Activated CD8-positive, alpha-beta T cell treated with anti-CD3 and anti-CD28 coated beads for 36 hours (primary cell): Measurements from ENCODE around the gene NLE1. TPM values are rescaled to one million over a fixed set of nuclear protein-coding genes. Genes with fewer than 3 reads are reported as not detected.
"Not testable (repeated sequence)": the region's sequence is repeated elsewhere in the genome, so short reads cannot be mapped to it uniquely, and the experiment has no call there.

Experiments
- ATAC-seq: fragments of 200-7000 bp; cut with Tn5 transposase; one replicate; pipeline ENCODE4 v1.10.0; 2021; ENCODE audit warnings: mild to moderate bottlenecking, moderate library complexity
- CTCF ChIA-PET: fragments of 350-600 bp; sonication (Branson Sonifier 250); formaldehyde crosslinking; loops from one replicate; lab custom pipeline; 2021; ENCODE audit warnings: antibody characterized with exemption; lab: Charles Lee
- POLR2A ChIA-PET: fragments of 350-600 bp; sonication (Branson Sonifier 250); formaldehyde crosslinking; loops from one replicate; lab custom pipeline; 2021; ENCODE audit warnings: antibody characterized with exemption; lab: Charles Lee
- DNase-seq: peaks from one replicate; pipeline ENCODE4 v3.0.0-alpha.2; 2020
- H3K27ac Mint-ChIP-seq: one replicate; pipeline ENCODE4 v1.8.0; 2021; ENCODE audit warnings: mild to moderate bottlenecking, mixed read lengths
- H3K27me3 Mint-ChIP-seq: one replicate; pipeline ENCODE4 v1.8.0; 2021; ENCODE audit warnings: mixed read lengths
- H3K36me3 Mint-ChIP-seq: one replicate; pipeline ENCODE4 v1.8.0; 2021; ENCODE audit warnings: low read depth, mixed read lengths
- H3K4me1 Mint-ChIP-seq: one replicate; pipeline ENCODE4 v1.8.0; 2021; ENCODE audit warnings: low read depth, mixed read lengths
- H3K4me3 Mint-ChIP-seq: one replicate; pipeline ENCODE4 v1.8.0; 2021; ENCODE audit warnings: mild to moderate bottlenecking, moderate library complexity, mixed read lengths
- H3K9me3 Mint-ChIP-seq: one replicate; pipeline ENCODE4 v1.8.0; 2021; ENCODE audit warnings: mixed read lengths
- intact Hi-C: fragments of 100-400 bp; cut with micrococcal nuclease; formaldehyde crosslinking; loops from one replicate; pipeline ENCODE4 v1.10.0; 2022
- total RNA-seq, 2 experiments: library from RNA; stranded (reverse); gene quantifications; one replicate each; pipeline ENCODE4 v1.2.3, GENCODE V29; 2021
- TF ChIP-seq, protein P1 (sequence below): fragments of 200-600 bp; IDR thresholded peaks from one replicate; pipeline ENCODE4 v1.8.0; 2022; ENCODE audit warnings: antibody characterized with exemption, mild to moderate bottlenecking

NLE1 gene
- total RNA-seq, 2 experiments from 2014 or later, result 49.1 to 49.8 TPM

- peaks cover 10% of the 10 kb centered on the region for H3K4me1 Mint-ChIP-seq
- intact Hi-C loops, result no loop called here
- H3K27me3 Mint-ChIP-seq, result no peaks in the 10 kb centered on the region
- H3K4me3 Mint-ChIP-seq, result no peak overlapping the region
- DNase-seq (no peak), ATAC-seq (peak; percentile 37)
- H3K9me3 Mint-ChIP-seq, result no peaks in the 10 kb centered on the region
- ChIA-PET POLR2A (interaction anchor here (0.6 to 0.8 kb wide), 3 partner anchors 22 to 39 kb away, joined by 3 read pairs; no protein-coding TSS in a partner anchor), CTCF (interaction anchor here (0.9 to 4.4 kb wide), 4 partner anchors 24 to 108 kb away, joined by 3 to 23 read pairs (median 5); partner anchors contain the start of gene RAD51D)
- TF ChIP-seq, protein P1, sequence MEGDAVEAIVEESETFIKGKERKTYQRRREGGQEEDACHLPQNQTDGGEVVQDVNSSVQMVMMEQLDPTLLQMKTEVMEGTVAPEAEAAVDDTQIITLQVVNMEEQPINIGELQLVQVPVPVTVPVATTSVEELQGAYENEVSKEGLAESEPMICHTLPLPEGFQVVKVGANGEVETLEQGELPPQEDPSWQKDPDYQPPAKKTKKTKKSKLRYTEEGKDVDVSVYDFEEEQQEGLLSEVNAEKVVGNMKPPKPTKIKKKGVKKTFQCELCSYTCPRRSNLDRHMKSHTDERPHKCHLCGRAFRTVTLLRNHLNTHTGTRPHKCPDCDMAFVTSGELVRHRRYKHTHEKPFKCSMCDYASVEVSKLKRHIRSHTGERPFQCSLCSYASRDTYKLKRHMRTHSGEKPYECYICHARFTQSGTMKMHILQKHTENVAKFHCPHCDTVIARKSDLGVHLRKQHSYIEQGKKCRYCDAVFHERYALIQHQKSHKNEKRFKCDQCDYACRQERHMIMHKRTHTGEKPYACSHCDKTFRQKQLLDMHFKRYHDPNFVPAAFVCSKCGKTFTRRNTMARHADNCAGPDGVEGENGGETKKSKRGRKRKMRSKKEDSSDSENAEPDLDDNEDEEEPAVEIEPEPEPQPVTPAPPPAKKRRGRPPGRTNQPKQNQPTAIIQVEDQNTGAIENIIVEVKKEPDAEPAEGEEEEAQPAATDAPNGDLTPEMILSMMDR, result no peak
- H3K27ac Mint-ChIP-seq, result no peak overlapping the region
- H3K36me3 Mint-ChIP-seq, result peaks cover 11% of the 10 kb centered on the region
Observed at GRCh38 chr17:35094902-35095301, 47.2 kb downstream of the NLE1 start.

DNA sequence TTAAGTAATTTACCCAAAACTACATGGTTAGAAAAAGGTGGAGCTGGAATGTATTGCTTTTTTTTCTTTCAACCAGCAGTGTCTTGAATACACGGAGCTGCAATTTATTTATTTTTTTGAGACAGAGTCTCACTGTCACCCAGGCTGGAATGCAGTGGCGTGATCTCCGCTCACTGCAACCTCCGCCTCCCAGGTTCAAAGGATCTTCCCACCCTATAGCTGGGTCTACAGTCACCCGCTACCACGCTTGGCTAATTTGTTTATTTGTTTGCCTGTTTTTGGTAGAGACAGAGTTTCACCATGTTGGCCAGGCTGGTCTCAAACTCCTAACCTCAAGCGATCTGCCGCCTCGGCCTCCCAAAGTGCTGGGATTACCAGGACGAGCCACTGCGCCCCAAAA is 51.4 kb downstream of the NLE1 start:
- Mint-ChIP-seq H3K27ac (peak overlapping the region; percentile 94), H3K4me1 (peaks cover 33% of the 10 kb centered on the region)
- POLR2A ChIA-PET, result interaction anchor here (1.4 to 1.9 kb wide), 3 partner anchors 12 to 74 kb away, joined by 4 to 11 read pairs (median 5); partner anchors contain the start of gene RFFL
- ATAC-seq, H3K9me3 Mint-ChIP-seq, H3K27me3 Mint-ChIP-seq, H3K36me3 Mint-ChIP-seq, H3K4me3 Mint-ChIP-seq, intact Hi-C loops, DNase-seq: not testable (repeated sequence)
- CTCF ChIA-PET, result interaction anchor here (1.1 to 3.1 kb wide), 13 partner anchors 11 to 150 kb away, joined by 3 to 51 read pairs (median 10); partner anchors contain the start of gene RAD51D

- H3K9me3 Mint-ChIP-seq, result no peaks in the 10 kb centered on the region
- ATAC-seq (peak; percentile 26), DNase-seq (peak; percentile 74)
- ChIA-PET POLR2A (interaction anchor here (0.5 to 1.9 kb wide), 21 partner anchors 9 to 221 kb away, joined by 3 to 16 read pairs (median 5); partner anchors contain the start of genes LIG3, RAD51D and RFFL), CTCF (interaction anchor here (0.7 to 3.1 kb wide), 41 partner anchors 8 to 707 kb away, joined by 3 to 51 read pairs (median 5); partner anchors contain the start of genes CCT6B, NLE1, RAD51D and RFFL)
- peak overlapping the region; percentile 94 for H3K27ac Mint-ChIP-seq
- no peaks in the 10 kb centered on the region for H3K27me3 Mint-ChIP-seq
- peaks cover 41% of the 10 kb centered on the region for H3K4me1 Mint-ChIP-seq
- peaks cover 2% of the 10 kb centered on the region for H3K36me3 Mint-ChIP-seq
- intact Hi-C loops, result loop anchor here (2.0 to 5.0 kb wide), 5 partner anchors 15 to 107 kb away; partner anchors contain the start of genes LIG3 and RFFL
- H3K4me3 Mint-ChIP-seq, result peak overlapping the region; percentile 78
- TF ChIP-seq, protein P1, result no peak
Observed at GRCh38 chr17:35089586-35090296, 52.4 kb downstream of the NLE1 start.

GRCh38 chr17:35088881-35089585 is 53.1 kb downstream of the NLE1 start:
- Mint-ChIP-seq H3K27me3 (no peaks in the 10 kb centered on the region), H3K4me1 (peaks cover 41% of the 10 kb centered on the region), H3K9me3 (no peaks in the 10 kb centered on the region), H3K27ac (peak overlapping the region; percentile 94), H3K36me3 (peaks cover 2% of the 10 kb centered on the region), H3K4me3 (peak overlapping the region; percentile 90)
- intact Hi-C loops, result loop anchor here (2.0 to 5.0 kb wide), 5 partner anchors 14 to 107 kb away; partner anchors contain the start of genes LIG3 and RFFL
- TF ChIP-seq, protein P1, result peak; percentile 67
- DNase-seq, result peak; percentile 93
- CTCF ChIA-PET, result interaction anchor here (0.8 to 3.1 kb wide), 36 partner anchors 9 to 706 kb away, joined by 3 to 51 read pairs (median 6); partner anchors contain the start of genes NLE1, RAD51D and RFFL
- POLR2A ChIA-PET, result interaction anchor here (0.5 to 3.0 kb wide), 21 partner anchors 8 to 120 kb away, joined by 3 to 16 read pairs (median 5); partner anchors contain the start of genes LIG3, RAD51D and RFFL
- peak; percentile 80 for ATAC-seq
